ENCODE data around the gene SLC8A3.

GRCh38 chr14:70139384-70139783 is 49.4 kb downstream of the SLC8A3 start:
- TF ChIP-seq CTCF (IDR thresholded peaks at IDR 0.05 in 2 of 3, conservative IDR thresholded peaks at IDR 0.05 in 1 of 3; ENCODE audit: borderline replicate concordance in 1 of 3, insufficient read depth in 1 of 3, low read depth in 2 of 3, low read length in 2 of 3) (no peak), POLR2A (IDR thresholded peaks at IDR 0.05; ENCODE audit: borderline replicate concordance, extremely low read depth, insufficient read depth, insufficient read length) (no peak), EZH2 (IDR thresholded peaks at IDR 0.05) (no peak), JUND (IDR thresholded peaks at IDR 0.05) (no peak), ZNF274 (IDR thresholded peaks at IDR 0.05; ENCODE audit: low read depth, low read length) (no peak), TCF7L2 (IDR thresholded peaks at IDR 0.05; ENCODE audit: borderline replicate concordance, extremely low read depth, insufficient read depth, insufficient read length) (no peak), EZH2phosphoT487 (IDR thresholded peaks at IDR 0.05; ENCODE audit: borderline replicate concordance) (no peak), MAX (IDR thresholded peaks at IDR 0.05) (no peak)
- TF ChIP-seq, protein P1, sequence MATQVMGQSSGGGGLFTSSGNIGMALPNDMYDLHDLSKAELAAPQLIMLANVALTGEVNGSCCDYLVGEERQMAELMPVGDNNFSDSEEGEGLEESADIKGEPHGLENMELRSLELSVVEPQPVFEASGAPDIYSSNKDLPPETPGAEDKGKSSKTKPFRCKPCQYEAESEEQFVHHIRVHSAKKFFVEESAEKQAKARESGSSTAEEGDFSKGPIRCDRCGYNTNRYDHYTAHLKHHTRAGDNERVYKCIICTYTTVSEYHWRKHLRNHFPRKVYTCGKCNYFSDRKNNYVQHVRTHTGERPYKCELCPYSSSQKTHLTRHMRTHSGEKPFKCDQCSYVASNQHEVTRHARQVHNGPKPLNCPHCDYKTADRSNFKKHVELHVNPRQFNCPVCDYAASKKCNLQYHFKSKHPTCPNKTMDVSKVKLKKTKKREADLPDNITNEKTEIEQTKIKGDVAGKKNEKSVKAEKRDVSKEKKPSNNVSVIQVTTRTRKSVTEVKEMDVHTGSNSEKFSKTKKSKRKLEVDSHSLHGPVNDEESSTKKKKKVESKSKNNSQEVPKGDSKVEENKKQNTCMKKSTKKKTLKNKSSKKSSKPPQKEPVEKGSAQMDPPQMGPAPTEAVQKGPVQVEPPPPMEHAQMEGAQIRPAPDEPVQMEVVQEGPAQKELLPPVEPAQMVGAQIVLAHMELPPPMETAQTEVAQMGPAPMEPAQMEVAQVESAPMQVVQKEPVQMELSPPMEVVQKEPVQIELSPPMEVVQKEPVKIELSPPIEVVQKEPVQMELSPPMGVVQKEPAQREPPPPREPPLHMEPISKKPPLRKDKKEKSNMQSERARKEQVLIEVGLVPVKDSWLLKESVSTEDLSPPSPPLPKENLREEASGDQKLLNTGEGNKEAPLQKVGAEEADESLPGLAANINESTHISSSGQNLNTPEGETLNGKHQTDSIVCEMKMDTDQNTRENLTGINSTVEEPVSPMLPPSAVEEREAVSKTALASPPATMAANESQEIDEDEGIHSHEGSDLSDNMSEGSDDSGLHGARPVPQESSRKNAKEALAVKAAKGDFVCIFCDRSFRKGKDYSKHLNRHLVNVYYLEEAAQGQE (IDR thresholded peaks at IDR 0.05; ENCODE audit: low read depth): no peak
